Myocyte (in vitro differentiated cells): ENCODE measurements around the gene TMC3. TPM values are rescaled to one million over a fixed set of nuclear protein-coding genes. Genes with fewer than 3 reads are reported as not detected.

Experiments
- DNase-seq: peaks from one replicate; pipeline ENCODE4 v3.0.0-alpha.2; 2012; ENCODE audit warnings: low read depth
- total RNA-seq: library from RNA; depleted of rRNA; stranded (reverse); fragments of >200 nt; gene quantifications from 2 replicates; pipeline ENCODE4 v1.2.3, GENCODE V29; 2014

The TMC3 gene
- total RNA-seq, 1 donor from 2014 or later = not detected

GRCh38 chr15:81282606-81282895 is 91.5 kb downstream of the TMC3 start:
- DNase-seq = no peak

DNA sequence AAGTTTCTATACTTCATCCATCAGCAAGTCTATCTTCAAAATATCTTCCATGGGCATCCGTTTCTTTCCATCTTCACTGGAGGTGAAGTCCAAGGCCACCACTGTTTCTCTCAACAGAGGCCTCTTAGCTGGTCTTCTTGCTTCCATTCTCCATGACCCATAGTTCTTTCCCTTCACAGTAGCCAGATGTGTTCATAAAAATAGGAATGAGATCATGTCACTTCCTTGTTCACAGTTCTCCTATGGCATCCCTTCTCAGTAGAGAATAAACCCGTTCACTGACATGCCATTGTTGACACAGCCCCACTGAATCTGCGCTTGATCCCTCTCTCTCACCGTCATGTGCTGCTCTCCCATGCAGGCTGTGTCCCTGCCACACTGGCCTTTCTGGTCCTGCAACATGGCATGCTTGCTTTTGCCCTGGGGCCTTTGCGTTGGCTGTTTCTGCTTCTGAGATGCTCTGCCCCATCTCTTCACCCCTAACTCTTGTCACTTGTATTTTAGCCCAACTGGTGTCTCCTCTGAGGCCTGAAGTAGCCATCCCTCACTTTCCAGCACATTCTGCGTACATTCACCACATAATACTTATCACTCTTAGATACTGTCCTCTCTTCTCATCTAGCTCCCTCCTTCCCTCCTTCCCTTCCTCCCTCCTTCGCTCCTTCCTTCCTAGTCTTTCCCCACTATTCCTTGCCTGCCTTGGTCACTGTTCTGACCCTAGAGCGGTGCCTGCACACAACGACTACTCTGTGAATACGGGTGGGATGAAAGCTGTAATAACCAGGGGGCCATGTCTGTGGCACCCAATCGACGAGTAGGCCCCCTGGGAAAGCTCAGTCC is 92.0 kb downstream of the TMC3 start:
- no peak for DNase-seq

- DNase-seq = no peak
These were observed 92.6 kb downstream of the TMC3 start for GRCh38 chr15:81281456-81281735.

Other genes with a start within 250 kb of the TMC3 start
- gene CFAP161, start 239.9 kb downstream of the TMC3 start, total RNA-seq = 0.24 TPM in 1 of 2 replicates, not detected in the other
- 0.16 and 0.32 TPM in 2 replicates for gene IL16, start 177.3 kb downstream of the TMC3 start, total RNA-seq
- gene STARD5, start 50.1 kb downstream of the TMC3 start, total RNA-seq = 4.0 and 5.2 TPM in 2 replicates